Fibroblast of the conjunctiva (primary cell): ENCODE data around the gene BHMT.
A peak's percentile ranks its signal among the peaks of the same experiment; 100 is the strongest.

Experiments used
- DNase-seq: peaks from one replicate; pipeline ENCODE4 v3.0.0-alpha.2; 2010; ENCODE audit warnings: low read depth

BHMT gene, protein sequence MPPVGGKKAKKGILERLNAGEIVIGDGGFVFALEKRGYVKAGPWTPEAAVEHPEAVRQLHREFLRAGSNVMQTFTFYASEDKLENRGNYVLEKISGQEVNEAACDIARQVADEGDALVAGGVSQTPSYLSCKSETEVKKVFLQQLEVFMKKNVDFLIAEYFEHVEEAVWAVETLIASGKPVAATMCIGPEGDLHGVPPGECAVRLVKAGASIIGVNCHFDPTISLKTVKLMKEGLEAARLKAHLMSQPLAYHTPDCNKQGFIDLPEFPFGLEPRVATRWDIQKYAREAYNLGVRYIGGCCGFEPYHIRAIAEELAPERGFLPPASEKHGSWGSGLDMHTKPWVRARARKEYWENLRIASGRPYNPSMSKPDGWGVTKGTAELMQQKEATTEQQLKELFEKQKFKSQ

GRCh38 chr5:79111387-79111959 lies at the start of gene BHMT:
Gene BHMT, plus strand, starts transcription at chr5:79111809. Its CDS starts 77 bp downstream, at chr5:79111886.
- DNase-seq, result no peak

DNA sequence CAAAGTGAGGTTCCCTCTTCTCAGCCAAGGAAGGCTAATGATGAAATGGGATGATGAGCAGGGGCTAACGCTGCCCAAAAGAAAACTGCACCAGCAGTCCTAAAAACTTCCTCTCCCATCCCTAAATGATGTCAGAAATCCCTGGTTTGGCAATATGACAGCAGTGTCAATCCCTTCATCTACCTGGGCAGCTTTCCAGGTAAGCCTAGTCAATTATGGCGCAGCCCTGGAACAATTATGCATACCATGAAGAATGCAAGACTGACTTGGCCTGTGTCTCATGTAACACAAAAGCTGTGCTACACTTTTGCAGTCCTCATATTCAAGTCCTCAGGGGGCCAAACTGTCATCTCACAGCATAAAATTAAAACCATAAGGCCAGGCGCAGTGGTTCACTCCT lies 49.2 kb upstream of the BHMT start:
- no peak for DNase-seq

DNA sequence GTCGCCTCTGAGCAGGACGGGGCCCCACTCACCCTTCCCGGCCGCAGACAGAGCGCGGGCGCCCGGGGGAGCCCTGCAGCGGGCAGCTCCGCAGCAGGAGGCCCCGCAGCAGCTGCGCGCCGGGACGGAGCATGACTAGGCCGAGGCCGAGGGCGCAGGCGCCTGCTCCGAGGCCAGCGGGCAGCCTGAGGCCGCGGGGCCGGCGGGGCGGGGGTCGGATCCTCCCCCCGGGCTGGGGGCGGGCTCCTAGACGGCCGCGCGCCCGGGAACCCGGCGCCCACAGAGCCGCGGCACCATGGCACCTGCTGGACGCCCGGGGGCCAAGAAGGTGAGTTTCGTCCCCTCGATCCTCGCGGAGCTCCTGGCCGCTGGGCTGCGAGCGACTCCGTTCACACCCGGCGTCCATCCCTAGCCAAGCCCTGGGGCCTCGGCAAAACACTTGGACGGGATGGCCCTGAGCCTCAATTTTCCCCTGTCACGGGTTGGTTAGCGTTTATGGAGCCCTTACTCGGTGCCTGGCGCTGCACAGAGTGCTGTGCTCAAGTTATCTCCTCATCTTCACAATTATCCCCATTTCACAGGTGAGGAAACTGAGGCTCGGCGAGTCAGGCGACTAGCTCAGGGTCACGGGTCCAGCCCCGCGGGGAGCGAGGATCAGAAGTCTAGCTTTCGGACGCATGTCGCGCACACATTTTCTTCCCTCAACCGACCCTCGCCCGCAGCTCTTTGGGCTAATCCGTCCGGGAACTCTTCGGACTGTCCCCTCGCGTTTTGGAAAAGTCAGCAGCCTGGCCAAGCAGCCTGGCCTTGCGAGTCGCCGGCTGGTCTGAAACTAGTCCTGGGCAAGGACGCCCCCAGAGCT lies 41.9 kb upstream of the BHMT start, which contains the start of the genes BHMT2 and DMGDH:
BHMT2 (plus strand) TSS at position 280 of the 862 bp plus-strand sequence; CDS start at position 296, 16 bp downstream.
DMGDH (minus strand) TSS at position 187 of the 862 bp plus-strand sequence; CDS start at position 133, 54 bp downstream.
- DNase-seq, result no peak

- peak; percentile 14 for DNase-seq
Measured at GRCh38 chr5:79070350-79070667, 41.3 kb upstream of the BHMT start.

- no peak for DNase-seq
Measured at GRCh38 chr5:79074641-79075040, 37.0 kb upstream of the BHMT start.

- DNase-seq, result no peak
Measured at GRCh38 chr5:79075646-79076426, 35.8 kb upstream of the BHMT start.

DNA sequence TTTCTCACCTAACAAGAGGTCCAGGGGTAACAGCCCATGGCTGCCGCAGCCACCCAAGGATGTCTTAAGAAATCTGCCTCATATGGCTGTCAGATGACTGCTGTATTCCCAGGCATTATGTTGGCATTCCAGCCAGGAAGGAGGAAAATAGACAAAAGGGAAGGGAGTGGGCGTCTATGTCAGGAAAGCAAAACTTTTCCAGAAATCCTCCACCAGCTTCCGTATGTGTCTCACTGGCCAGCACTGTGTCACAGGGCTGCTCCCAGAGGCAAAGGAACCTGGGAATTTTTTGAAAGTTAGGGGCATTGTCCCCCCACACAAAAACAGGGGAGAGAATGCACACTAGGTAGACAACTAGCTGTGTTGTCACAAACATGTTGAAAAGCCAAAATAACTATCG lies 34.8 kb upstream of the BHMT start:
- DNase-seq, result no peak

- DNase-seq, result no peak
Measured at GRCh38 chr5:79077680-79078365, 33.8 kb upstream of the BHMT start.

GRCh38 chr5:79080804-79081203 lies 30.8 kb upstream of the BHMT start:
- no peak for DNase-seq

- no peak for DNase-seq
Measured at GRCh38 chr5:79081779-79082178, 29.8 kb upstream of the BHMT start.

DNA sequence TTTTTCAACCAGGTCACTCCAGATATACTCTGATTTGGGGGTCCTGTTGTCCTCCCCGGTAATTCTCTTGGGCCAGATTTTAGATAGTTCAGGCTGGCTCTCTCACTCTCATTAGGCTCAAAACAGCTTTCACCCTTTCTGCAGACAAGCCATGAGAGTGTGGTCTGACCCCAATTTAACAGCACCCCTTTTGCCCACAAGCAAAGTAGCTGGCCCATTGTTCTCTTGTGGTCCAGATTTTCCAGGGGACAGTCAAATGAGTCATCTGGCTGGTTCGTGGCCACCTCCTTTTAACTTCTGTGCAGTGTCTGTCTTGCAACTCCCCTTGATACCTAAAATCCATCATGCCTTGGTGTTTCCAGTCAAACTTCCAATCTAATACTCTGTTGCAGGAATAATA lies 25.5 kb upstream of the BHMT start:
- no peak for DNase-seq

DNA sequence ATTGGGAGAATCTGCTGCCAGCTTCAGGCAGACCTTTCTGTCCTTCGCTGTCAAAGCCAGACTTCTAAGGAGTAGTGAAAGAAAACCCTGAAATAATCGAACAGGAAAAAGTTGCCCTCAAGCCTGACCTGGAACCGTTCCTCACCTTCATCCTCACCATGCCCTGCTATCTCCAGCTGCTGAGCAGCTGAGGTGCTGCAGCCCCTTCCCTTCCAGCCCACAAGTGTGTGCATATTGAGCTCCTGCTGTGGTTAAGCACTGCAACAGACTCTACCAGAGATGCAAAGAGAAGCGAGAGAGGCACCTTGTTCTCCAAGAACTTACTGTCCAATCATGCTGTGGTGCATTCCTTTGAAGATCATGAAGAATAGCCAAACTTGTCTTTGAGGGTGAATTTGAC lies 23.1 kb upstream of the BHMT start:
- no peak for DNase-seq

DNA sequence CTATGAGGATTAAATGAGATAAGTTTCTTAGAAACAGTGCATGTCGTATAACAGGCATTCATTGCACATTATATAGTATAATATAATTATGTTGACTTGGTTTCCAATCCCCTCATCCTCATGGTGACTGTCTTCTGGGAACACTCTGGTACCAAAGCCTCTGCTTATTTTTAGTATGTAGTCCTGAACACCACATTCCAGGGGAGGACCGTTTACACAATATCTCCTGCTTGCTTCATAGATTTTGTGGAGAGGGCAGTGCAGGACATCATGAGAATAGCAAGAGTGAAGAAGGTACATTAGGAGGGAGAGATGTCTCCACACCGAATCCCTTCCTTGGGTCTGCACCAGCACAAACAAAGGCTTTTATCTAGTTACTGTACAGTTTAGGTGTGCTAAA lies 20.5 kb upstream of the BHMT start:
- DNase-seq, result no peak

- DNase-seq, result no peak
Measured at GRCh38 chr5:79093762-79094161, 17.8 kb upstream of the BHMT start.

GRCh38 chr5:79105868-79106267 lies 5.7 kb upstream of the BHMT start:
- no peak for DNase-seq

DNA sequence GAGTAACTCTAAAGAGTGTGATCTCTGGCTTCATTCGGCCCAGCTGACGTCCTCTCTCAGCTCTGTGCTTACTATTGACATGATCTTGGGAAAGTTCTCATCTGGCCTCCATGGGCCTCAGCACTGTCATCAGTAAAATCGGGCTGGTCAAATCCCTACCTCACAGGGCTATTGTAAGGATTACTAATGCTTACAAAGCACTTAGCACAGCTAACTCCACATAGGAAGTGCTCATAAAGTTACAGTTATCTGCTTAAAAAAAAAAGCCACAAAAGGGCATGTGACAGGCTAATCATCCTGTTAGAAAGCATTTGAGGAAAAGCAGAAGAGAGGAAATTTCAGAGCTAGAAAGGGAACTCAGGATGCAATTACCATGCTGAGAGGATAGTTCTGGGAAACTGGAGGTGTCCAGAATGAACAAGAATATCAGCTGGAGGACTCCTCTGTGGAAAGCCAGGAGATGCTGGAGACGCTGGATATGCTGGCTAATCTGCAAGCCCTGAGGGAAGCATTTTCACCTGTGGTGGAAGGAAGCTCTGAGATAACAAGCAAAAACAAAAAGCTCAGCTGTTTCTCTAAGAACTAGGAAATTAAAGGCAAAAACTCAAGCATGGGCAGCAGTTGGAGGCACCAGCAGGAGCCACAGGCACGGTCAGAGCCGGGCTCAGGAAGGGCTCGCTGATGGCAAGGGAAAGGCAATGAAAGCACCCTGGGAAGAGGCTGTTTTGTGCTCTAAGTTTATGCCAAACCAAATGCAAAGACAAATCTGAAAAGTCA lies 4.4 kb upstream of the BHMT start:
- no peak for DNase-seq

DNA sequence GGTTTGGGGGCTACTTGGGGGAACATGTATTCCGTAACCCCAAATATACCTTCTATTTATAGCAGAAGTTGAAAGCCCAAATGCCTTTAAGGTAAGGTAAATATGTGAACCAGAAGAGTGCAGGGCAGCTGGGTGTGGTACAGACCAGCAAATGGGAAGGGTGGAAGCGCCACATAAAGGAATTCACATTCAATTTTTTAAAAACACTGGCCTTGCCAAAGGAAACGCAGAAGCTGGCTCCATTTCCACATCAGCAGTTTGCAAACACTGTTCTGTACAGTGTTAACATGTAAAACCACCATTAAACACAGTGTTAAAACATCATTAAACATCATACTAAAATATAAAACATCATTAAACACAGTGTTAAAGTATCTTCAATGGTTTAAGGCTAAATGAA lies 3.5 kb upstream of the BHMT start:
- no peak for DNase-seq

DNA sequence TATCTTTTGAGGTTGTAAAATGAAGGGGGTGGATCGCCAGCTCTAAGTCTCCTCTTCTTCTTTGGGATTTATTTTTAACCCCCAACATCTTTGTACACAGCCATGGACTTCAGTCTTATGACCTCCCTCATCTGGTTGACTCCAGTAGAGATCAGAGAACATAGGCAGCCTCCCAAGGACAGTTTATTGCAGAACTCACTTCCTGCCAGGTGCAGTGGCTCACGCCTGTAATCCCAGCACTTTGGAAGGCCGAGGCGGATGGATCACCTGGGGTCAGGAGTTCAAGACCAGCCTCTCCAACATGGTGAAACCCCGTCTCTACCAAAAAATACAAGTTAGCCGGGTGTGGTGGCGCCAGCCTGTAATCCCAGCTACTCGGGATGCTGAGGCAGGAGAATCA lies 2.8 kb upstream of the BHMT start:
- no peak for DNase-seq

- DNase-seq, result no peak
Measured at GRCh38 chr5:79109527-79110492, 1.8 kb upstream of the BHMT start.
